SK-N-MC (cell line): ENCODE measurements around the gene CDH22.

Experiments used
- EZH2 ChIP-seq: fragments of 200-600 bp; sonication (generic); IDR thresholded peaks from one replicate; pipeline ENCODE4 v1.6.1; 2017; ENCODE audit warnings: antibody characterized with exemption
- POLR2AphosphoS5 ChIP-seq: IDR thresholded peaks from 2 replicates; pipeline ENCODE4 v1.6.1; 2012; ENCODE audit warnings: mild to moderate bottlenecking, low read depth, low read length, borderline replicate concordance

- TF ChIP-seq POLR2AphosphoS5 (no peak), EZH2 (no peak)
Observed at GRCh38 chr20:46168438-46168837, 139.9 kb downstream of the CDH22 start.
